Measurements from ENCODE around the gene SH2D1B. TPM values are rescaled to one million over a fixed set of nuclear protein-coding genes. Genes with fewer than 3 reads are reported as not detected.

Gene SH2D1B
- total and polyA plus RNA-seq, 2 donors (not counting 3 experiments of a cell fraction or from before 2014, with no cell fraction given) = not detected

GRCh38 chr1:162374406-162374805, 37.5 kb downstream of the SH2D1B start:
- intact Hi-C loops (cut with micrococcal nuclease) = no loop called here
- H3K4me1 ChIP-seq (ENCODE audit: control insufficient read depth, extremely low read depth, insufficient read depth, low read length) = no peaks in the 10 kb centered on the region
- no peak overlapping the region for H3K4me3 ChIP-seq (replicated peaks in 1 of 3; ENCODE audit: insufficient read depth in 1 of 3, low read depth in 1 of 3, low read length in 3 of 3)
- no peaks in the 10 kb centered on the region for H3K9me3 ChIP-seq (replicated peaks; ENCODE audit: control insufficient read depth, insufficient read depth, low read length)
- H3K9me1 ChIP-seq (replicated peaks; ENCODE audit: control insufficient read depth, extremely low read depth, insufficient read depth, low read length) = no peaks in the 10 kb centered on the region
- ChIA-PET POLR2A (no interaction called here), CTCF (no interaction called here)
- no peaks in the 10 kb centered on the region for H3K36me3 ChIP-seq (ENCODE audit: control insufficient read depth in 2 of 2, extremely low read depth in 1 of 2, insufficient read depth in 2 of 2, low read length in 2 of 2)
- BruUV-seq (replicated peaks) = no TSS peak
- H4K20me1 ChIP-seq (replicated peaks; ENCODE audit: control insufficient read depth, extremely low read depth, insufficient read depth, low read length) = no peaks in the 10 kb centered on the region
- H3K9ac ChIP-seq (replicated peaks; ENCODE audit: extremely low read depth, insufficient read depth, low read length) = no peak overlapping the region
- FAIRE-seq = no peak
- no peaks in the 10 kb centered on the region for H3K79me2 ChIP-seq (ENCODE audit: control insufficient read depth, insufficient read depth, low read length)
- dilution Hi-C loops (cut with MboI; ENCODE audit: extremely low pct_ligation_motif_present, low sequenced_read_pairs) = no loop called here
- DNase-seq (ENCODE audit: low read depth, low spot score) = no peak
- no peak for TF ChIP-seq POLR2AphosphoS5 (IDR thresholded peaks at IDR 0.05; ENCODE audit: insufficient read depth, low read depth, low read length)
- TF ChIP-seq POLR2A (IDR thresholded peaks at IDR 0.05; ENCODE audit: low read depth, low read length) = no peak
- no peak for TF ChIP-seq EZH2 (IDR thresholded peaks at IDR 0.05; ENCODE audit: borderline replicate concordance, low read depth, low read length, severe bottlenecking)
- no peak for TF ChIP-seq MYC (IDR thresholded peaks at IDR 0.05; ENCODE audit: low read depth, low read length)
- no peak for TF ChIP-seq GATA2 (IDR thresholded peaks at IDR 0.05; ENCODE audit: insufficient read depth, insufficient read length, low read depth, low read length)
- no peak for TF ChIP-seq JUN (IDR thresholded peaks at IDR 0.05; ENCODE audit: borderline replicate concordance, insufficient read depth, insufficient read length, low read depth)
- no peak for TF ChIP-seq MAX (IDR thresholded peaks at IDR 0.05; ENCODE audit: insufficient read depth, insufficient read length)
- TF ChIP-seq FOS (IDR thresholded peaks at IDR 0.05; ENCODE audit: borderline replicate concordance, insufficient read depth, low read length) = no peak
- TF ChIP-seq CTCF (IDR thresholded peaks at IDR 0.05; ENCODE audit: extremely low read depth in 1 of 2, insufficient read depth in 1 of 2, low read depth in 1 of 2, low read length in 2 of 2) = no peak
- no peaks in the 10 kb centered on the region for H3K27me3 ChIP-seq (ENCODE audit: control insufficient read depth in 2 of 2, insufficient read depth in 2 of 2, low read length in 2 of 2)
- no peak overlapping the region for H2AFZ ChIP-seq (ENCODE audit: low read depth, low read length)
- H3K27ac ChIP-seq (ENCODE audit: insufficient read depth, low read depth, low read length) = no peak overlapping the region
- no peak overlapping the region for H3K4me2 ChIP-seq (ENCODE audit: insufficient read depth, low read length)
